ENCODE measurements around the gene NKX1-1. TPM values are rescaled to one million over a fixed set of nuclear protein-coding genes. Genes with fewer than 3 reads are reported as not detected.
A peak's percentile ranks its signal among the peaks of the same experiment; 100 is the strongest.

NKX1-1 gene
- total RNA-seq, 3 donors from 2014 or later: not detected

GRCh38 chr4:1379801-1380331, 26.4 kb downstream of the NKX1-1 start:
- no peaks in the 10 kb centered on the region for H3K27me3 ChIP-seq
- H3K4me1 ChIP-seq: no peaks in the 10 kb centered on the region
- H3K4me3 ChIP-seq: no peak overlapping the region
- TF ChIP-seq POLR2AphosphoS5 (IDR thresholded peaks at IDR 0.05): no peak
- TF ChIP-seq CTCF (IDR thresholded peaks at IDR 0.05): no peak
- TF ChIP-seq POLR2A (IDR thresholded peaks at IDR 0.05): no peak
- intact Hi-C loops (cut with DNase I; ENCODE audit: low total_unique reads): loop anchor here (5.0 kb wide), 1 partner anchor 1992 kb away; no protein-coding TSS in a partner anchor
- H3K36me3 ChIP-seq: no peaks in the 10 kb centered on the region
- H3K9me3 ChIP-seq: no peaks in the 10 kb centered on the region
- no peak overlapping the region for H3K27ac ChIP-seq
- DNase-seq (ENCODE audit: low spot score in 2 of 2): peak in 1 of 2 donors; percentile 35

GRCh38 chr4:1379351-1379781, 26.9 kb downstream of the NKX1-1 start:
- Histone ChIP-seq H3K9me3 (no peaks in the 10 kb centered on the region), H3K27me3 (no peaks in the 10 kb centered on the region), H3K27ac (no peak overlapping the region), H3K4me3 (no peak overlapping the region), H3K4me1 (no peaks in the 10 kb centered on the region), H3K36me3 (no peaks in the 10 kb centered on the region)
- intact Hi-C loops (cut with DNase I; ENCODE audit: low total_unique reads): loop anchor here (5.0 kb wide), 1 partner anchor 1993 kb away; no protein-coding TSS in a partner anchor
- peak in 1 of 2 donors; percentile 40 for DNase-seq (ENCODE audit: low spot score in 2 of 2)
- TF ChIP-seq POLR2A (IDR thresholded peaks at IDR 0.05) (no peak), CTCF (IDR thresholded peaks at IDR 0.05) (no peak), POLR2AphosphoS5 (IDR thresholded peaks at IDR 0.05) (no peak)

GRCh38 chr4:1378559-1379231, 27.5 kb downstream of the NKX1-1 start:
- H3K27me3 ChIP-seq: no peaks in the 10 kb centered on the region
- DNase-seq (ENCODE audit: low spot score in 2 of 2): peak in 1 of 2 donors; percentile 43
- intact Hi-C loops (cut with DNase I; ENCODE audit: low total_unique reads): loop anchor here (5.0 kb wide), 1 partner anchor 1994 kb away; no protein-coding TSS in a partner anchor
- H3K9me3 ChIP-seq: no peaks in the 10 kb centered on the region
- no peaks in the 10 kb centered on the region for H3K36me3 ChIP-seq
- no peak overlapping the region for H3K4me3 ChIP-seq
- H3K4me1 ChIP-seq: no peaks in the 10 kb centered on the region
- H3K27ac ChIP-seq: no peak overlapping the region
- TF ChIP-seq POLR2AphosphoS5 (IDR thresholded peaks at IDR 0.05) (no peak), POLR2A (IDR thresholded peaks at IDR 0.05) (no peak), CTCF (IDR thresholded peaks at IDR 0.05) (no peak)

- Histone ChIP-seq H3K9me3 (no peaks in the 10 kb centered on the region), H3K4me3 (no peak overlapping the region), H3K27me3 (no peaks in the 10 kb centered on the region), H3K27ac (no peak overlapping the region), H3K4me1 (no peaks in the 10 kb centered on the region), H3K36me3 (no peaks in the 10 kb centered on the region)
- intact Hi-C loops (cut with DNase I; ENCODE audit: low total_unique reads): loop anchor here (5.0 kb wide), 1 partner anchor 1995 kb away; no protein-coding TSS in a partner anchor
- peak in 1 of 2 donors; percentile 48 for DNase-seq (ENCODE audit: low spot score in 2 of 2)
- no peak for TF ChIP-seq POLR2A (IDR thresholded peaks at IDR 0.05)
Observed at GRCh38 chr4:1377606-1378261, 28.5 kb downstream of the NKX1-1 start.

GRCh38 chr4:1376841-1377605, 29.2 kb downstream of the NKX1-1 start:
- H3K27ac ChIP-seq: no peak overlapping the region
- H3K36me3 ChIP-seq: no peaks in the 10 kb centered on the region
- peak in 1 of 2 donors; percentile 48 for DNase-seq (ENCODE audit: low spot score in 2 of 2)
- TF ChIP-seq POLR2A (IDR thresholded peaks at IDR 0.05) (no peak), POLR2AphosphoS5 (IDR thresholded peaks at IDR 0.05) (no peak), CTCF (IDR thresholded peaks at IDR 0.05) (no peak)
- no peaks in the 10 kb centered on the region for H3K9me3 ChIP-seq
- no peak overlapping the region for H3K4me3 ChIP-seq
- H3K4me1 ChIP-seq: no peaks in the 10 kb centered on the region
- H3K27me3 ChIP-seq: no peaks in the 10 kb centered on the region
- intact Hi-C loops (cut with DNase I; ENCODE audit: low total_unique reads): loop anchor here (5.0 kb wide), 1 partner anchor 1995 kb away; no protein-coding TSS in a partner anchor
